WTC11 (cell line): Measurements from ENCODE around the gene VWA3A.

ENCODE experiments used
- AR ChIP-seq: fragments of 250-450 bp; sonication (Bioruptor Pico); IDR thresholded peaks from 2 replicates; pipeline ENCODE4 v1.9.0; 2021; ENCODE audit warnings: mild to moderate bottlenecking
- ATF1 ChIP-seq: sonication (generic); formaldehyde crosslinking; IDR thresholded peaks from 2 replicates; pipeline ENCODE4 v1.8.1; 2023; ENCODE audit warnings: mild to moderate bottlenecking, moderate library complexity, missing genetic modification reagents
- ATF2 ChIP-seq: sonication (generic); formaldehyde crosslinking; IDR thresholded peaks from 2 replicates; pipeline ENCODE4 v1.8.1; 2022; ENCODE audit warnings: low read depth, missing genetic modification reagents, borderline replicate concordance
- ATF3 ChIP-seq: sonication (generic); formaldehyde crosslinking; conservative IDR thresholded peaks from 2 replicates; pipeline ENCODE4 v1.8.1; 2022; ENCODE audit warnings: mild to moderate bottlenecking, missing genetic modification reagents
- CTCF ChIP-seq: fragments of 200-600 bp; IDR thresholded peaks from 2 replicates; pipeline ENCODE4 v1.8.0; 2022; ENCODE audit warnings: antibody characterized with exemption
- FOXK1 ChIP-seq: sonication (generic); formaldehyde crosslinking; IDR thresholded peaks from 2 replicates; pipeline ENCODE4 v1.8.0; 2022; ENCODE audit warnings: mild to moderate bottlenecking, moderate library complexity, missing genetic modification reagents
- MYBL2 ChIP-seq: sonication (generic); formaldehyde crosslinking; IDR thresholded peaks from 2 replicates; pipeline ENCODE4 v1.8.1; 2023; ENCODE audit warnings: mild to moderate bottlenecking, moderate library complexity, missing genetic modification reagents
- NFYB ChIP-seq: sonication (generic); formaldehyde crosslinking; conservative IDR thresholded peaks from 2 replicates; pipeline ENCODE4 v1.8.0; 2022; ENCODE audit warnings: low read depth, missing genetic modification reagents
- SMAD3 ChIP-seq: sonication (generic); formaldehyde crosslinking; IDR thresholded peaks from 2 replicates; pipeline ENCODE4 v1.8.0; 2022; ENCODE audit warnings: missing genetic modification reagents, mild to moderate bottlenecking, borderline replicate concordance
- SP1 ChIP-seq: sonication (generic); formaldehyde crosslinking; conservative IDR thresholded peaks from 2 replicates; pipeline ENCODE4 v1.8.1; 2022; ENCODE audit warnings: missing genetic modification reagents
- TP53 ChIP-seq: sonication (generic); formaldehyde crosslinking; IDR thresholded peaks from 2 replicates; pipeline ENCODE4 v1.8.1; 2023; ENCODE audit warnings: mild to moderate bottlenecking, missing genetic modification reagents
- USF2 ChIP-seq: sonication (generic); formaldehyde crosslinking; IDR thresholded peaks from 2 replicates; pipeline ENCODE4 v1.8.1; 2023; ENCODE audit warnings: mild to moderate bottlenecking, missing genetic modification reagents, moderate library complexity

GRCh38 chr16:22055881-22056280 lies 36.5 kb upstream of the VWA3A start:
- TF ChIP-seq ATF1 (CRISPR knock-in tag) (no peak), FOXK1 (CRISPR knock-in tag) (no peak), CTCF (peak; percentile 47), ATF3 (CRISPR knock-in tag) (no peak), SMAD3 (CRISPR knock-in tag) (no peak), ATF2 (CRISPR knock-in tag) (no peak), USF2 (CRISPR knock-in tag) (no peak), TP53 (CRISPR knock-in tag) (no peak), AR (CRISPR knock-in tag) (no peak), SP1 (no peak), NFYB (CRISPR knock-in tag) (no peak), MYBL2 (CRISPR knock-in tag) (no peak)
